ENCODE results near the gene GATA2. TPM values are rescaled to one million over a fixed set of nuclear protein-coding genes. Genes with fewer than 3 reads are reported as not detected.
A peak's percentile ranks its signal among the peaks of the same experiment; 100 is the strongest.

Gene GATA2
- polyA plus RNA-seq, 3 donors = 0.07 to 0.36 TPM; not detected in 1

DNA sequence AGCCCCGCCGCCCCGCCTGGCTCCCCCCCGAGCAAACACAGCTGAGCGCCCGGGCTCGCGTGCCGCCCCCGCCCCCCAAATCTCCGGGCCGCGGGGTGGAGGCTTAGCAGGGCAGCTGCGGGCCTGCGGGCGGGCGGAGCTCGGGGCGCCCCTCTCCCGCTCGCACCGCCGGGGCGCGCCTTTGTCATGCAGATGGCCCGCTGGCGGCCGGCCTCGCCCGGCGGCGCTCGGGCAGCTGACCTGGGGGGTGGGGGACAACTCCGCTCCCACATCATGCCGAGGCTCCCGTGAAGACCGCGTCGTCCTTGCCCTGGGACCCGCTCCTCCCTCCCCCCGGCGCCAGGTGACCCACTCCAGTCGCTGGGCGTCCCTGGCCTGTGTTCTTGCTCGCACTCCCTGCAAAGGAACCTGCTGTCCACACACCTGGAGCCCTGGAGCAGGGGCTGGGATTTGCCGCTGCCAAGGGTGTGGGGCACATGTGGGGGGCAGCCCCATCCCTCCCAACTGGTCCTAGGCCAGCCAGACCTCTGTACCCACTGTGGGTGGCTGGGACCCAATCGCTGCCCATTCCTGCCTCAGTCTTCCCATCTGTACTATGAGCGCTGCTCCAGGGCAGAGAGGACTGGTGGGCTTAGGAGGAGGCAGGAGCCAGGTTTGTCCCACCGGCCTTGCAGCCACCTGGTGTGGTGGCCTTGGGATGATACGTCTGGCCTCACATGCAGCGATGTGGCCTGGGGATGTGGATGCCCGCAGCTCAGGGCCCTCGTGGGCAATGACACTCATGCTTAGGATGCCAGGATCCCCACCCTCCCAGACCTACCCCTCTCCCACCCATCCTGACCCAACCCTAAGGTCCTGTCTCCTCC, 59.8 kb downstream of the GATA2 start:
- intact Hi-C loops (cut with micrococcal nuclease) = loop anchor here in 1 of 2 donors (5.0 kb wide), 1 partner anchor 59 kb away; the partner anchor contains the start of gene GATA2
- Histone ChIP-seq H3K4me3 (replicated peaks in 1 of 3; ENCODE audit: low read depth in 2 of 3, low read length in 3 of 3) (no peak overlapping the region), H3K27ac (ENCODE audit: low read depth in 1 of 2, low read length in 2 of 2) (no peak overlapping the region), H3K4me2 (replicated peaks; ENCODE audit: extremely low read depth, low read length, poor library complexity, severe bottlenecking) (no peak overlapping the region), H3K4me1 (ENCODE audit: control insufficient read depth in 1 of 2, insufficient read depth in 2 of 2, low read length in 2 of 2) (peaks cover 0 to 8% of the 10 kb centered on the region in 2 donors), H4K20me1 (ENCODE audit: insufficient read depth, low read length) (no peaks in the 10 kb centered on the region), H3K36me3 (replicated peaks in 1 of 2; ENCODE audit: control insufficient read depth in 1 of 2, insufficient read depth in 2 of 2, low read length in 2 of 2) (no peaks in the 10 kb centered on the region), H3K79me2 (ENCODE audit: insufficient read depth, low read length) (no peaks in the 10 kb centered on the region), H3K27me3 (ENCODE audit: control insufficient read depth in 2 of 2, insufficient read depth in 2 of 2, low read length in 2 of 2) (peaks cover 17 to 52% of the 10 kb centered on the region in 2 donors), H3K9ac (ENCODE audit: insufficient read depth, low read length, poor library complexity, severe bottlenecking) (no peak overlapping the region), H2AFZ (ENCODE audit: insufficient read depth, low read depth, low read length, poor library complexity, severe bottlenecking) (no peak overlapping the region), H3K9me3 (replicated peaks in 1 of 2; ENCODE audit: control insufficient read depth in 1 of 2, insufficient read depth in 1 of 2, low read length in 2 of 2) (peaks cover 0 to 5% of the 10 kb centered on the region in 2 donors)
- Mint-ChIP-seq H3K36me3 (no peaks in the 10 kb centered on the region), H3K4me3 (peak overlapping the region in 1 of 2 donors; percentile 74), H3K27ac (no peak overlapping the region), H3K9me3 (peaks cover 0 to 7% (median 3%) of the 10 kb centered on the region in 7 donors), H3K4me1 (peaks cover 6% of the 10 kb centered on the region), H3K27me3 (ENCODE audit: low read depth in 3 of 3) (peaks cover 41 to 70% (median 46%) of the 10 kb centered on the region in 3 donors)
- DNase-seq = no peak
- 9% methylated on average over 48 of the region's 53 CpGs for WGBS (ENCODE audit: insufficient coverage)
- TF ChIP-seq, protein P1, sequence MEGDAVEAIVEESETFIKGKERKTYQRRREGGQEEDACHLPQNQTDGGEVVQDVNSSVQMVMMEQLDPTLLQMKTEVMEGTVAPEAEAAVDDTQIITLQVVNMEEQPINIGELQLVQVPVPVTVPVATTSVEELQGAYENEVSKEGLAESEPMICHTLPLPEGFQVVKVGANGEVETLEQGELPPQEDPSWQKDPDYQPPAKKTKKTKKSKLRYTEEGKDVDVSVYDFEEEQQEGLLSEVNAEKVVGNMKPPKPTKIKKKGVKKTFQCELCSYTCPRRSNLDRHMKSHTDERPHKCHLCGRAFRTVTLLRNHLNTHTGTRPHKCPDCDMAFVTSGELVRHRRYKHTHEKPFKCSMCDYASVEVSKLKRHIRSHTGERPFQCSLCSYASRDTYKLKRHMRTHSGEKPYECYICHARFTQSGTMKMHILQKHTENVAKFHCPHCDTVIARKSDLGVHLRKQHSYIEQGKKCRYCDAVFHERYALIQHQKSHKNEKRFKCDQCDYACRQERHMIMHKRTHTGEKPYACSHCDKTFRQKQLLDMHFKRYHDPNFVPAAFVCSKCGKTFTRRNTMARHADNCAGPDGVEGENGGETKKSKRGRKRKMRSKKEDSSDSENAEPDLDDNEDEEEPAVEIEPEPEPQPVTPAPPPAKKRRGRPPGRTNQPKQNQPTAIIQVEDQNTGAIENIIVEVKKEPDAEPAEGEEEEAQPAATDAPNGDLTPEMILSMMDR (IDR thresholded peaks at IDR 0.05) = no peak

DNA sequence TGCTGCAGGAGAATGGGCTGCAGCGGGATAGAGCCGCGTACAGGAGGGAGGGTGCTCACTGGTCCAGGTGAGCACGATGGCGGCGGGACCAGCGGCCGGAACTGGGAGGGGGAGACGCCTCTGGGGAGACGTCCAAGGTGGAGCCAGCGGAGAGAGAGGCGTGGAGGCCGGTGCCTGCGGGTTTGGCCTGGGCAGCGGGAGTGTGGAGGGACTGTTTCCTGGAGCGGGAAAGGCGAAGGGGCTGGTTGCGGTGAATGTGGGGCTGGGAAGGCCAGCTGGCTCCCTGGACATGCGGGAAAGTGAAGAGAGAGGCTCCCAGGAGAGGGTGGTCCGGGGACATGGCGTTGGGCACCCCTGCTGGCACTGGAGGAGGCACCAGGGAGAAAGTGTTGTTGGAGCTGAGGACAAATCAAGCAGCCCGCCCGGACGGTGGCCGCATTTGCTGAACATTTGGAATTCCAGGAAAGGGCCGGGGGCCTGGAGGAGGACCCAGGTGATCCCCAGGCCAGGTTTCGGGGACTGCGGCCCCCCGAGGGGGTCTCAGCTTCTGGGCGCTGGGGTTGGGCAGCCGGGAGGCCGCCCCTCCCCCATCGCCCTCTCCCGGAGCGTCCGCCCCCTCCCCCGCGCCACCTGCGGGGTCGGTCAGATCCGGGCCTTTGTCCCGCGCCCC, 60.6 kb downstream of the GATA2 start:
- Mint-ChIP-seq H3K9me3 (peaks cover 0 to 7% (median 3%) of the 10 kb centered on the region in 7 donors), H3K36me3 (no peaks in the 10 kb centered on the region), H3K4me1 (peaks cover 6% of the 10 kb centered on the region), H3K4me3 (peak overlapping the region in 1 of 2 donors; percentile 72), H3K27me3 (ENCODE audit: low read depth in 3 of 3) (peaks cover 44 to 72% (median 46%) of the 10 kb centered on the region in 3 donors), H3K27ac (peak overlapping the region in 1 of 7 donors; percentile 62)
- TF ChIP-seq, protein P1 (IDR thresholded peaks at IDR 0.05) = no peak
- intact Hi-C loops (cut with micrococcal nuclease) = loop anchor here in 1 of 2 donors (5.0 kb wide), 1 partner anchor 60 kb away; the partner anchor contains the start of gene GATA2
- Histone ChIP-seq H3K27me3 (ENCODE audit: control insufficient read depth in 2 of 2, insufficient read depth in 2 of 2, low read length in 2 of 2) (peaks cover 17 to 54% of the 10 kb centered on the region in 2 donors), H3K9me3 (replicated peaks in 1 of 2; ENCODE audit: control insufficient read depth in 1 of 2, insufficient read depth in 1 of 2, low read length in 2 of 2) (peaks cover 0 to 5% of the 10 kb centered on the region in 2 donors), H3K9ac (ENCODE audit: insufficient read depth, low read length, poor library complexity, severe bottlenecking) (no peak overlapping the region), H3K4me2 (replicated peaks; ENCODE audit: extremely low read depth, low read length, poor library complexity, severe bottlenecking) (no peak overlapping the region), H4K20me1 (ENCODE audit: insufficient read depth, low read length) (no peaks in the 10 kb centered on the region), H3K79me2 (ENCODE audit: insufficient read depth, low read length) (no peaks in the 10 kb centered on the region), H2AFZ (ENCODE audit: insufficient read depth, low read depth, low read length, poor library complexity, severe bottlenecking) (no peak overlapping the region), H3K4me1 (ENCODE audit: control insufficient read depth in 1 of 2, insufficient read depth in 2 of 2, low read length in 2 of 2) (peaks cover 0 to 8% of the 10 kb centered on the region in 2 donors), H3K27ac (ENCODE audit: low read depth in 1 of 2, low read length in 2 of 2) (no peak overlapping the region), H3K36me3 (replicated peaks in 1 of 2; ENCODE audit: control insufficient read depth in 1 of 2, insufficient read depth in 2 of 2, low read length in 2 of 2) (no peaks in the 10 kb centered on the region), H3K4me3 (replicated peaks in 1 of 3; ENCODE audit: low read depth in 2 of 3, low read length in 3 of 3) (no peak overlapping the region)
- 6% methylated on average over 38 of the region's 43 CpGs for WGBS (ENCODE audit: insufficient coverage)
- no peak for DNase-seq

Measured in CD14-positive monocyte (primary cell).